H9 (cell line): ENCODE results near the gene ZNF750. TPM values are rescaled to one million over a fixed set of nuclear protein-coding genes. Genes with fewer than 3 reads are reported as not detected.

Experiments used
- DNase-seq: peaks from one replicate; pipeline ENCODE4 v3.0.0-alpha.2; 2017
- H2AFZ ChIP-seq: one replicate; pipeline ENCODE4 v1.6.1; 2013; ENCODE audit warnings: mild to moderate bottlenecking, low read length, control low read depth, moderate library complexity
- H2AK5ac ChIP-seq: 2 replicates; pipeline ENCODE4 v1.6.1; 2013; ENCODE audit warnings: low read length, control low read depth, mixed read lengths; ENCODE audit not compliant: insufficient read length
- H2BK120ac ChIP-seq: one replicate; pipeline ENCODE4 v1.6.1; 2013; ENCODE audit warnings: low read depth, mild to moderate bottlenecking, low read length, control low read depth, inconsistent platforms; ENCODE audit not compliant: poor library complexity, severe bottlenecking
- H2BK12ac ChIP-seq: 2 replicates; pipeline ENCODE4 v1.6.1; 2013; ENCODE audit warnings: low read length, control low read depth, mixed read lengths, low read depth; ENCODE audit not compliant: insufficient read length
- H2BK15ac ChIP-seq: 2 replicates; pipeline ENCODE4 v1.6.1; 2013; ENCODE audit warnings: low read depth, low read length, control low read depth
- H2BK20ac ChIP-seq: one replicate; pipeline ENCODE4 v1.6.1; 2013; ENCODE audit warnings: low read depth, mild to moderate bottlenecking, low read length, control low read depth, inconsistent platforms; ENCODE audit not compliant: poor library complexity, severe bottlenecking
- H2BK5ac ChIP-seq: 2 replicates; pipeline ENCODE4 v1.6.1; 2013; ENCODE audit warnings: low read length, control low read depth, mixed read lengths; ENCODE audit not compliant: insufficient read length
- H3K14ac ChIP-seq: 2 replicates; pipeline ENCODE4 v1.6.1; 2013; ENCODE audit warnings: low read length, control low read depth; ENCODE audit not compliant: insufficient read depth
- H3K18ac ChIP-seq: 2 replicates; pipeline ENCODE4 v1.6.1; 2013; ENCODE audit warnings: low read depth, mild to moderate bottlenecking, mixed read lengths, low read length, control low read depth; ENCODE audit not compliant: insufficient read length
- H3K23ac ChIP-seq: 2 replicates; pipeline ENCODE4 v1.6.1; 2013; ENCODE audit warnings: low read length, control low read depth, mixed read lengths, low read depth; ENCODE audit not compliant: insufficient read length
- H3K23me2 ChIP-seq: 2 replicates; pipeline ENCODE4 v1.6.1; 2013; ENCODE audit warnings: low read depth, mild to moderate bottlenecking, mixed read lengths, low read length, control low read depth; ENCODE audit not compliant: insufficient read length, poor library complexity, severe bottlenecking
- H3K27ac ChIP-seq: 2 replicates; pipeline ENCODE4 v1.5.1; 2013; ENCODE audit warnings: low read length, control low read depth, mixed read lengths, low read depth; ENCODE audit not compliant: insufficient read length
- H3K27me3 ChIP-seq: 2 replicates; pipeline ENCODE4 v1.6.1; 2013; ENCODE audit warnings: low read length, control low read depth, inconsistent platforms; ENCODE audit not compliant: insufficient read depth
- H3K4ac ChIP-seq: 2 replicates; pipeline ENCODE4 v1.6.1; 2013; ENCODE audit warnings: low read depth, mild to moderate bottlenecking, control low read depth, inconsistent platforms, low read length, moderate library complexity
- H3K4me1 ChIP-seq: 2 replicates; pipeline ENCODE4 v1.6.1; 2013; ENCODE audit warnings: low read length, control low read depth, inconsistent platforms; ENCODE audit not compliant: insufficient read depth
- H3K4me2 ChIP-seq: 2 replicates; pipeline ENCODE4 v1.6.1; 2013; ENCODE audit warnings: low read length, control low read depth, mixed read lengths; ENCODE audit not compliant: insufficient read length, insufficient read depth
- H3K56ac ChIP-seq: 2 replicates; pipeline ENCODE4 v1.6.1; 2013; ENCODE audit warnings: low read depth, mild to moderate bottlenecking, mixed read lengths, low read length, control low read depth; ENCODE audit not compliant: insufficient read length
- H3K79me1 ChIP-seq: 2 replicates; pipeline ENCODE4 v1.6.1; 2013; ENCODE audit warnings: low read depth, mild to moderate bottlenecking, moderate library complexity, low read length, control low read depth, inconsistent platforms; ENCODE audit not compliant: insufficient read depth, poor library complexity, severe bottlenecking
- H3K79me2 ChIP-seq: 2 replicates; pipeline ENCODE4 v1.6.1; 2013; ENCODE audit warnings: low read length, control low read depth, inconsistent platforms; ENCODE audit not compliant: insufficient read depth
- H3K9ac ChIP-seq: 2 replicates; pipeline ENCODE4 v1.6.1; 2013; ENCODE audit warnings: low read length, control low read depth, mixed read lengths; ENCODE audit not compliant: insufficient read length; ENCODE audit errors: extremely low read depth
- H3K9me3 ChIP-seq: one replicate; pipeline ENCODE4 v1.6.1; 2013; ENCODE audit warnings: low read depth, low read length, inconsistent platforms; ENCODE audit not compliant: control insufficient read depth
- H3T11ph ChIP-seq: one replicate; pipeline ENCODE4 v1.6.1; 2013; ENCODE audit warnings: mild to moderate bottlenecking, low read length, control low read depth, inconsistent platforms
- H4K20me1 ChIP-seq: one replicate; pipeline ENCODE4 v1.6.1; 2013; ENCODE audit not compliant: control insufficient read depth, insufficient read length, insufficient read depth
- H4K5ac ChIP-seq: 2 replicates; pipeline ENCODE4 v1.6.1; 2013; ENCODE audit warnings: low read depth, mild to moderate bottlenecking, mixed read lengths, low read length, control low read depth; ENCODE audit not compliant: insufficient read length
- H4K8ac ChIP-seq: replicated peaks from 2 replicates; pipeline ENCODE4 v1.6.1; 2013; ENCODE audit warnings: low read length, control low read depth, mixed read lengths, low read depth; ENCODE audit not compliant: insufficient read length
- H4K91ac ChIP-seq: 2 replicates; pipeline ENCODE4 v1.6.1; 2013; ENCODE audit warnings: low read depth, mild to moderate bottlenecking, moderate library complexity, mixed read lengths, low read length, control low read depth; ENCODE audit not compliant: insufficient read length
- H3K27ac Mint-ChIP-seq, 3 experiments: 2 replicates in 2 of 3; 3 replicates in 1 of 3; pipeline ENCODE4 v1.8.0; 2020 to 2021; ENCODE audit warnings: mixed read lengths in 3 of 3, mild to moderate bottlenecking in 1 of 3, moderate library complexity in 1 of 3
- H3K27me3 Mint-ChIP-seq: 2 replicates; pipeline ENCODE4 v1.8.0; 2021; ENCODE audit warnings: low read depth, mild to moderate bottlenecking, moderate library complexity, mixed read lengths
- H3K36me3 Mint-ChIP-seq, 3 experiments: 2 replicates in 2 of 3; 3 replicates in 1 of 3; pipeline ENCODE4 v1.8.0; 2020 to 2021; ENCODE audit warnings: low read depth in 3 of 3, mixed read lengths in 3 of 3; ENCODE audit not compliant: insufficient read depth in 1 of 3
- H3K4me1 Mint-ChIP-seq, 2 experiments: 2 replicates each; pipeline ENCODE4 v1.8.0; 2020; ENCODE audit warnings: mixed read lengths in 2 of 2
- H3K4me3 Mint-ChIP-seq, 2 experiments: 2 replicates in 1 of 2; 3 replicates in 1 of 2; pipeline ENCODE4 v1.8.0; 2020 to 2021; ENCODE audit warnings: mild to moderate bottlenecking in 2 of 2, mixed read lengths in 2 of 2, moderate library complexity in 1 of 2
- H3K9me3 Mint-ChIP-seq, 2 experiments: 2 replicates in 1 of 2; 3 replicates in 1 of 2; pipeline ENCODE4 v1.8.0; 2020; ENCODE audit warnings: mild to moderate bottlenecking in 2 of 2, mixed read lengths in 2 of 2, moderate library complexity in 1 of 2
- CTCF ChIP-seq: fragments of 200-600 bp; sonication (generic); conservative IDR thresholded peaks from 3 replicates; pipeline ENCODE4 v1.8.0; 2021; ENCODE audit warnings: antibody characterized with exemption, mild to moderate bottlenecking
- WGBS: extraction: QIAGEN DNeasy Blood & Tissue Kit; methylation state at CpG from one replicate; pipeline ENCODE4 v1.1.7; 2013; ENCODE audit warnings: missing lambda C conversion rate, low lambda C conversion rate, mixed read lengths; ENCODE audit not compliant: insufficient read length; ENCODE audit errors: extremely low coverage; 5-methylcytosine and 5-hydroxymethylcytosine counted together
- total RNA-seq: library from RNA; stranded (reverse); gene quantifications from 2 replicates; pipeline ENCODE4 v1.2.1, GENCODE V29; 2021

ZNF750 gene
- total RNA-seq, 1 experiment from 2014 or later = not detected

DNA sequence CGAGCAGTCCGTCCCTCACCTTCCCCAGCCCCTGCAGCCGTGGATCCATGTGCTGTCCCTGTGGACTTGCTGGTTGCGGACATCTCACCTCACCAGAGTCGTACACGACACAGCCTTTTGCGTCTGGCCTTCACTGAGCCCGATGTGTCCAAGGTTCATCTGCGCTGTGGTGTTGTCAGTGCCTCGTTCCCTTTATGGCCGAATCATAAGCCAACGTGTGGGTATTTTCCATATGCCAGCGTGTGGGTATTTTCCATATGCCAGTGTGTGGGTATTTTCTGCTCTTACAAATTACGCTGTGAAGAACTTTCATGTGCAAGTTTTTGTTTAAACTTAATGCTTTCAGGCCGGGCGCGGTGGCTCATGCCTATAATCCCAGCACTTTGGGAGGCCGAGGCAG is 56.3 kb downstream of the ZNF750 start:
- H3K9ac ChIP-seq = no peak overlapping the region
- Mint-ChIP-seq H3K9me3 (no peaks in the 10 kb centered on the region; a peak in 1 of 5 replicates), H3K27me3 (no peaks in the 10 kb centered on the region), H3K4me1 (peaks cover 5% of the 10 kb centered on the region in 2 experiments), H3K36me3 (peaks cover 30 to 42% (median 35%) of the 10 kb centered on the region in 3 experiments), H3K4me3 (no peak overlapping the region), H3K27ac (no peak overlapping the region)
- H4K91ac ChIP-seq = no peak overlapping the region
- no peak overlapping the region for H3K4me2 ChIP-seq
- H2BK5ac ChIP-seq = no peak overlapping the region
- no peaks in the 10 kb centered on the region for H3K9me3 ChIP-seq
- no peak overlapping the region for H3K4ac ChIP-seq
- no peaks in the 10 kb centered on the region for H3K27me3 ChIP-seq
- H2BK15ac ChIP-seq = no peak overlapping the region
- H2BK120ac ChIP-seq = no peak overlapping the region
- no peak overlapping the region for H3T11ph ChIP-seq
- H2BK12ac ChIP-seq = no peak overlapping the region
- H2AFZ ChIP-seq = no peak overlapping the region
- no peak overlapping the region for H2AK5ac ChIP-seq
- H3K23me2 ChIP-seq = no peaks in the 10 kb centered on the region
- no peak overlapping the region for H3K18ac ChIP-seq
- no peak overlapping the region for H4K8ac ChIP-seq
- no peaks in the 10 kb centered on the region for H3K79me1 ChIP-seq
- H3K14ac ChIP-seq = no peak overlapping the region; the same call in 1 of the 2 replicates
- H3K27ac ChIP-seq = no peak overlapping the region
- H3K56ac ChIP-seq = no peak overlapping the region
- WGBS = no CpG with 5 or more reads among the region's 18 CpGs
- H2BK20ac ChIP-seq = no peak overlapping the region
- no peak for DNase-seq
- no peaks in the 10 kb centered on the region for H4K20me1 ChIP-seq
- no peak overlapping the region for H3K23ac ChIP-seq
- no peak overlapping the region for H4K5ac ChIP-seq
- no peaks in the 10 kb centered on the region; the same call in 1 of the 2 replicates for H3K79me2 ChIP-seq
- H3K4me1 ChIP-seq = no peaks in the 10 kb centered on the region
- TF ChIP-seq CTCF = no peak
